GM08714 (cell line): ENCODE measurements around the gene CRYBA2.

Experiments
- H3K4me3 ChIP-seq: fragments of 200-500 bp; sonication (Bioruptor generic); 2 replicates; pipeline ENCODE4 v1.5.1; 2014; ENCODE audit warnings: mild to moderate bottlenecking, low read length, inconsistent platforms
- ZNF274 ChIP-seq: IDR thresholded peaks from 2 replicates; pipeline ENCODE4 v1.6.1; 2012; ENCODE audit warnings: mild to moderate bottlenecking, low read depth, low read length

Gene CRYBA2

GRCh38 chr2:218993345-218994315, at the start of gene CRYBA2:
TSS of gene CRYBA2 (minus strand) at chr2:218993422. CDS start at chr2:218993176, 246 bp downstream.
- no peak within 1 kb of the TSS for H3K4me3 ChIP-seq

GRCh38 chr2:219042750-219043149, 49.5 kb upstream of the CRYBA2 start:
- no peak overlapping the region for H3K4me3 ChIP-seq
- TF ChIP-seq ZNF274 = no peak

More at GRCh38 chr2:218993345-218994315, at the start of gene CRYBA2:
- TF ChIP-seq ZNF274 = no peak

- no peak for TF ChIP-seq ZNF274
- H3K4me3 ChIP-seq = no peak overlapping the region
These were observed 48.9 kb upstream of the CRYBA2 start for GRCh38 chr2:219042157-219042556.

GRCh38 chr2:219041252-219041651, 48.0 kb upstream of the CRYBA2 start, which contains the start of gene CFAP65:
TSS of gene CFAP65 (minus strand) at chr2:219041516. CDS start at chr2:219039048, 2,468 bp downstream.
- no peak for TF ChIP-seq ZNF274
- H3K4me3 ChIP-seq = no peak within 1 kb of the TSS

GRCh38 chr2:219038600-219038999, 45.4 kb upstream of the CRYBA2 start:
- H3K4me3 ChIP-seq = no peak overlapping the region
- no peak for TF ChIP-seq ZNF274

GRCh38 chr2:219037783-219038499, 44.7 kb upstream of the CRYBA2 start:
- no peak overlapping the region for H3K4me3 ChIP-seq
- TF ChIP-seq ZNF274 = no peak

GRCh38 chr2:219035942-219036341, 42.7 kb upstream of the CRYBA2 start:
- no peak overlapping the region for H3K4me3 ChIP-seq
- TF ChIP-seq ZNF274 = no peak

- H3K4me3 ChIP-seq = no peak overlapping the region
- no peak for TF ChIP-seq ZNF274
These were observed 41.6 kb upstream of the CRYBA2 start for GRCh38 chr2:219034823-219035222.

- TF ChIP-seq ZNF274 = no peak
- no peak overlapping the region for H3K4me3 ChIP-seq
These were observed 39.0 kb upstream of the CRYBA2 start for GRCh38 chr2:219032051-219032745.

GRCh38 chr2:219031005-219031738, 38.0 kb upstream of the CRYBA2 start:
- no peak for TF ChIP-seq ZNF274

GRCh38 chr2:219030177-219030940, 37.1 kb upstream of the CRYBA2 start:
- H3K4me3 ChIP-seq = no peak overlapping the region

More at GRCh38 chr2:219031005-219031738, 38.0 kb upstream of the CRYBA2 start:
- H3K4me3 ChIP-seq = no peak overlapping the region

GRCh38 chr2:219029829-219030165, 36.6 kb upstream of the CRYBA2 start:
- TF ChIP-seq ZNF274 = no peak
- H3K4me3 ChIP-seq = no peak overlapping the region

More at GRCh38 chr2:219030177-219030940, 37.1 kb upstream of the CRYBA2 start:
- TF ChIP-seq ZNF274 = no peak
